ENCODE data around the gene CDK6.

Gene CDK6

GRCh38 chr7:92874567-92874966, 38.2 kb upstream of the CDK6 start:
- no peak overlapping the region for H3K4me3 ChIP-seq (ENCODE audit: low read depth, low read length, poor library complexity, severe bottlenecking)
- H3K9ac ChIP-seq (ENCODE audit: low read length) = no peak overlapping the region
- H3F3A ChIP-seq (ENCODE audit: insufficient read depth, low read length) = no peaks in the 10 kb centered on the region

GRCh38 chr7:92873776-92874175, 37.4 kb upstream of the CDK6 start:
- Histone ChIP-seq H3K27ac (ENCODE audit: low read depth, low read length, poor library complexity, severe bottlenecking) (no peak overlapping the region), H3K4me3 (ENCODE audit: low read depth, low read length, poor library complexity, severe bottlenecking) (no peak overlapping the region)
- TF ChIP-seq CTCF (IDR thresholded peaks at IDR 0.05; ENCODE audit: low read length) (no peak), EZH2 (IDR thresholded peaks at IDR 0.05; ENCODE audit: borderline replicate concordance, low read length) (no peak)

More at GRCh38 chr7:92874567-92874966, 38.2 kb upstream of the CDK6 start:
- Histone ChIP-seq H3K9me2 (ENCODE audit: low read depth, low read length) (no peaks in the 10 kb centered on the region), H2AFZ (ENCODE audit: low read length) (no peak overlapping the region), H3K79me2 (ENCODE audit: insufficient read depth, low read length) (no peaks in the 10 kb centered on the region), H4K20me1 (ENCODE audit: insufficient read depth, low read length) (no peaks in the 10 kb centered on the region), H3K4me1 (ENCODE audit: insufficient read depth, low read length, severe bottlenecking) (no peaks in the 10 kb centered on the region), H3K27me3 (ENCODE audit: insufficient read depth, low read length) (no peaks in the 10 kb centered on the region), H3K9me3 (ENCODE audit: low read length) (no peaks in the 10 kb centered on the region; the same call in 1 of the 2 replicates), H3K36me3 (ENCODE audit: insufficient read depth, low read length) (no peaks in the 10 kb centered on the region), H3K27ac (ENCODE audit: low read depth, low read length, poor library complexity, severe bottlenecking) (no peak overlapping the region), H3K4me2 (ENCODE audit: low read length) (no peak overlapping the region)
- TF ChIP-seq CTCF (IDR thresholded peaks at IDR 0.05; ENCODE audit: low read length) = no peak
- no peak for TF ChIP-seq EZH2 (IDR thresholded peaks at IDR 0.05; ENCODE audit: borderline replicate concordance, low read length)

GRCh38 chr7:92872701-92873100, 36.3 kb upstream of the CDK6 start:
- H3K4me3 ChIP-seq (ENCODE audit: low read depth, low read length, poor library complexity, severe bottlenecking) = no peak overlapping the region
- no peak overlapping the region for H3K9ac ChIP-seq (ENCODE audit: low read length)
- H3K9me2 ChIP-seq (ENCODE audit: low read depth, low read length) = no peaks in the 10 kb centered on the region
- H2AFZ ChIP-seq (ENCODE audit: low read length) = no peak overlapping the region
- H3K36me3 ChIP-seq (ENCODE audit: insufficient read depth, low read length) = no peaks in the 10 kb centered on the region
- H4K20me1 ChIP-seq (ENCODE audit: insufficient read depth, low read length) = no peaks in the 10 kb centered on the region
- no peaks in the 10 kb centered on the region for H3K79me2 ChIP-seq (ENCODE audit: insufficient read depth, low read length)
- H3K9me3 ChIP-seq (ENCODE audit: low read length) = peaks cover 9% of the 10 kb centered on the region; the same call in 1 of the 2 replicates
- no peak overlapping the region for H3K27ac ChIP-seq (ENCODE audit: low read depth, low read length, poor library complexity, severe bottlenecking)
- H3K4me2 ChIP-seq (ENCODE audit: low read length) = no peak overlapping the region
- no peaks in the 10 kb centered on the region for H3F3A ChIP-seq (ENCODE audit: insufficient read depth, low read length)
- H3K27me3 ChIP-seq (ENCODE audit: insufficient read depth, low read length) = no peaks in the 10 kb centered on the region
- no peaks in the 10 kb centered on the region for H3K4me1 ChIP-seq (ENCODE audit: insufficient read depth, low read length, severe bottlenecking)
- TF ChIP-seq EZH2 (IDR thresholded peaks at IDR 0.05; ENCODE audit: borderline replicate concordance, low read length) (no peak), CTCF (IDR thresholded peaks at IDR 0.05; ENCODE audit: low read length) (no peak)

More at GRCh38 chr7:92873776-92874175, 37.4 kb upstream of the CDK6 start:
- no peak overlapping the region for H2AFZ ChIP-seq (ENCODE audit: low read length)
- H3K9ac ChIP-seq (ENCODE audit: low read length) = no peak overlapping the region
- H4K20me1 ChIP-seq (ENCODE audit: insufficient read depth, low read length) = no peaks in the 10 kb centered on the region
- H3K79me2 ChIP-seq (ENCODE audit: insufficient read depth, low read length) = no peaks in the 10 kb centered on the region
- H3K36me3 ChIP-seq (ENCODE audit: insufficient read depth, low read length) = no peaks in the 10 kb centered on the region
- no peaks in the 10 kb centered on the region for H3F3A ChIP-seq (ENCODE audit: insufficient read depth, low read length)
- no peaks in the 10 kb centered on the region for H3K27me3 ChIP-seq (ENCODE audit: insufficient read depth, low read length)
- no peak overlapping the region for H3K4me2 ChIP-seq (ENCODE audit: low read length)
- H3K9me3 ChIP-seq (ENCODE audit: low read length) = peaks cover 1% of the 10 kb centered on the region; the same call in 1 of the 2 replicates
- no peaks in the 10 kb centered on the region for H3K4me1 ChIP-seq (ENCODE audit: insufficient read depth, low read length, severe bottlenecking)
- no peaks in the 10 kb centered on the region for H3K9me2 ChIP-seq (ENCODE audit: low read depth, low read length)

All from OCI-LY1 (cell line).